H1 (cell line): ENCODE data around the gene ITGB4. TPM values are rescaled to one million over a fixed set of nuclear protein-coding genes. Genes with fewer than 3 reads are reported as not detected.
A peak's percentile ranks its signal among the peaks of the same experiment; 100 is the strongest.

Experiments used
- CTCF ChIA-PET: fragments of 300-600 bp; sonication (Branson Sonifier 250); formaldehyde crosslinking; loops from one replicate; lab custom pipeline; 2021; ENCODE audit not compliant: partially characterized antibody; lab: Charles Lee
- POLR2A ChIA-PET: fragments of 300-600 bp; sonication (Branson Sonifier 250); formaldehyde crosslinking; loops from one replicate; lab custom pipeline; 2021; ENCODE audit warnings: inconsistent platforms; ENCODE audit not compliant: partially characterized antibody; lab: Charles Lee
- DNase-seq, 2 experiments: peaks; one replicate each; pipeline versions ENCODE4 v3.0.0 to v3.0.0-alpha.2; 2010 to 2022; ENCODE audit warnings: low spot score in 2 of 2, low read depth in 1 of 2, mixed read lengths in 1 of 2
- FAIRE-seq: peaks from 2 replicates; lab custom pipeline; 2011; peaks lifted over from hg19 to GRCh38; lab: Jason Lieb, UNC
- H2AFZ ChIP-seq: 2 replicates; pipeline ENCODE4 v1.8.1; 2012; ENCODE audit warnings: low read length, inconsistent platforms
- H2AK5ac ChIP-seq: 2 replicates; pipeline ENCODE4 v1.6.1; 2013; ENCODE audit warnings: low read depth, low read length
- H2BK120ac ChIP-seq: replicated peaks from 2 replicates; pipeline ENCODE3; 2013; ENCODE audit warnings: low read depth, low read length, inconsistent platforms
- H2BK12ac ChIP-seq: 2 replicates; pipeline ENCODE4 v1.6.1; 2013; ENCODE audit warnings: low read depth, low read length
- H2BK15ac ChIP-seq: 2 replicates; pipeline ENCODE4 v1.6.1; 2013; ENCODE audit warnings: low read length
- H2BK20ac ChIP-seq: 2 replicates; pipeline ENCODE4 v1.6.1; 2013; ENCODE audit warnings: low read length
- H2BK5ac ChIP-seq: 2 replicates; pipeline ENCODE4 v1.6.1; 2013; ENCODE audit warnings: low read depth, low read length
- H3K14ac ChIP-seq: 2 replicates; pipeline ENCODE4 v1.6.1; 2013; ENCODE audit warnings: inconsistent platforms; ENCODE audit not compliant: insufficient read length
- H3K18ac ChIP-seq: 2 replicates; pipeline ENCODE4 v1.6.1; 2013; ENCODE audit warnings: low read length; ENCODE audit errors: extremely low read depth
- H3K23ac ChIP-seq: 2 replicates; pipeline ENCODE4 v1.6.1; 2013; ENCODE audit warnings: inconsistent platforms; ENCODE audit not compliant: insufficient read length
- H3K23me2 ChIP-seq: 2 replicates; pipeline ENCODE4 v1.6.1; 2013; ENCODE audit warnings: low read depth, low read length
- H3K27ac ChIP-seq: 2 replicates; pipeline ENCODE4 v1.6.1; 2011; ENCODE audit warnings: low read depth, low read length, inconsistent platforms
- H3K27me3 ChIP-seq, 4 experiments: replicated peaks in 1 of 4; 1 replicate in 1 of 4; 2 replicates in 3 of 4; pipeline versions ENCODE4 v1.6.1 to v1.8.1; 2011 to 2013; ENCODE audit warnings: low read length in 3 of 4, mild to moderate bottlenecking in 3 of 4, inconsistent platforms in 2 of 4, mixed read lengths in 2 of 4, moderate library complexity in 1 of 4; ENCODE audit not compliant: control insufficient read depth in 3 of 4, insufficient read depth in 3 of 4; ENCODE audit errors: extremely low read depth in 1 of 4
- H3K36me3 ChIP-seq, 4 experiments: 2 replicates each; pipeline versions ENCODE4 v1.6.1 to v1.8.1; 2011 to 2013; ENCODE audit warnings: mild to moderate bottlenecking in 4 of 4, low read length in 3 of 4, moderate library complexity in 2 of 4, control low read depth in 1 of 4, inconsistent platforms in 1 of 4; ENCODE audit not compliant: insufficient read depth in 4 of 4, control insufficient read depth in 2 of 4
- H3K4ac ChIP-seq: replicated peaks from 2 replicates; pipeline ENCODE3; 2013; ENCODE audit warnings: low read length, low read depth, mixed read lengths, inconsistent platforms; ENCODE audit not compliant: insufficient read length
- H3K4me1 ChIP-seq, 4 experiments: replicated peaks in 1 of 4; 1 replicate in 1 of 4; 2 replicates in 3 of 4; pipeline versions ENCODE4 v1.6.1 to v1.8.1; 2011 to 2013; ENCODE audit warnings: low read length in 3 of 4, inconsistent platforms in 2 of 4, mixed read lengths in 1 of 4; ENCODE audit not compliant: insufficient read depth in 4 of 4, control insufficient read depth in 3 of 4
- H3K4me2 ChIP-seq, 2 experiments: 2 replicates each; pipeline versions ENCODE4 v1.6.1 to v1.8.1; 2011 to 2013; ENCODE audit warnings: low read depth in 2 of 2, low read length in 2 of 2, control low read depth in 1 of 2, inconsistent platforms in 1 of 2, mild to moderate bottlenecking in 1 of 2; ENCODE audit not compliant: insufficient read depth in 1 of 2
- H3K4me3 ChIP-seq, 4 experiments: fragments of 200-600, 300-600 bp in 1 of 4; sonication (generic), shearing (Covaris generic), sonication (Bioruptor Twin) in 1 of 4; 2 replicates each; pipeline versions ENCODE4 v1.5.1 to v1.8.1; 2011 to 2016; ENCODE audit warnings: low read length in 4 of 4, low read depth in 3 of 4, control low read depth in 2 of 4, inconsistent platforms in 2 of 4, mild to moderate bottlenecking in 2 of 4, mixed read lengths in 1 of 4, moderate library complexity in 1 of 4; ENCODE audit not compliant: insufficient read depth in 2 of 4; ENCODE audit errors: extremely low read depth in 1 of 4
- H3K56ac ChIP-seq: replicated peaks from 2 replicates; pipeline ENCODE3; 2013; ENCODE audit warnings: low read depth, mild to moderate bottlenecking, mixed read lengths, low read length, inconsistent platforms; ENCODE audit not compliant: insufficient read length
- H3K79me1 ChIP-seq: 2 replicates; pipeline ENCODE4 v1.6.1; 2013; ENCODE audit warnings: low read depth, low read length, control low read depth
- H3K79me2 ChIP-seq, 2 experiments: 2 replicates each; pipeline versions ENCODE4 v1.6.1 to v1.8.1; 2012 to 2013; ENCODE audit warnings: low read length in 2 of 2, mild to moderate bottlenecking in 2 of 2, inconsistent platforms in 1 of 2; ENCODE audit not compliant: insufficient read depth in 2 of 2, control insufficient read depth in 1 of 2
- H3K9ac ChIP-seq, 4 experiments: replicated peaks in 1 of 4; 1 replicate in 1 of 4; 2 replicates in 3 of 4; pipeline versions ENCODE4 v1.6.1 to v1.8.1; 2011 to 2013; ENCODE audit warnings: low read depth in 3 of 4, low read length in 3 of 4, control low read depth in 2 of 4, mild to moderate bottlenecking in 2 of 4, moderate library complexity in 2 of 4, inconsistent platforms in 1 of 4; ENCODE audit errors: extremely low read depth in 1 of 4
- H3K9me3 ChIP-seq, 2 experiments: 2 replicates each; pipeline versions ENCODE4 v1.6.1 to v1.8.1; 2012 to 2013; ENCODE audit warnings: mild to moderate bottlenecking in 2 of 2, moderate library complexity in 2 of 2, control low read depth in 1 of 2, inconsistent platforms in 1 of 2, low read depth in 1 of 2, low read length in 1 of 2, mixed read lengths in 1 of 2; ENCODE audit not compliant: insufficient read depth in 2 of 2
- H4K20me1 ChIP-seq, 2 experiments: replicated peaks in 1 of 2; 2 replicates each; pipeline versions ENCODE3 to v1.8.1; 2011 to 2013; ENCODE audit warnings: inconsistent platforms in 2 of 2, low read length in 2 of 2, mild to moderate bottlenecking in 1 of 2; ENCODE audit not compliant: insufficient read depth in 2 of 2, control insufficient read depth in 1 of 2
- H4K5ac ChIP-seq: 2 replicates; pipeline ENCODE4 v1.6.1; 2013; ENCODE audit warnings: low read length, low read depth, mixed read lengths, inconsistent platforms; ENCODE audit not compliant: insufficient read length
- H4K8ac ChIP-seq: 2 replicates; pipeline ENCODE4 v1.8.0; 2013; ENCODE audit warnings: mild to moderate bottlenecking, moderate library complexity, low read length, inconsistent platforms; ENCODE audit not compliant: insufficient read depth; ENCODE audit errors: extremely low read depth
- H4K91ac ChIP-seq: replicated peaks from 2 replicates; pipeline ENCODE3; 2013; ENCODE audit warnings: low read length, mixed read lengths, inconsistent platforms; ENCODE audit not compliant: insufficient read length
- CTBP2 ChIP-seq: IDR thresholded peaks from 2 replicates; pipeline ENCODE4 v1.7.0; 2011; ENCODE audit warnings: borderline replicate concordance, mild to moderate bottlenecking, moderate library complexity, mixed read lengths, low read length; ENCODE audit not compliant: insufficient read depth, insufficient read length
- SIN3A ChIP-seq, 2 experiments: IDR thresholded peaks in 1 of 2; conservative IDR thresholded peaks in 1 of 2; 2 replicates each; pipeline ENCODE4 v1.6.1; 2011 to 2012; ENCODE audit warnings: low read length in 2 of 2, improper control_type of control experiment in 1 of 2, low read depth in 1 of 2, mild to moderate bottlenecking in 1 of 2
- SIRT6 ChIP-seq: IDR thresholded peaks from one replicate; pipeline ENCODE4 v1.7.1; 2012; ENCODE audit warnings: low read length, inconsistent platforms
- WGBS, 2 experiments: shearing (Covaris generic) in 1 of 2; methylation state at CpG; one replicate each; pipeline versions ENCODE4 v1.1.6 to v1.1.7; 2013 to 2015; ENCODE audit warnings: low lambda C conversion rate in 2 of 2, mixed read lengths in 2 of 2, inconsistent platforms in 1 of 2, low coverage in 1 of 2, missing lambda C conversion rate in 1 of 2; ENCODE audit not compliant: insufficient replicate concordance in 2 of 2, insufficient coverage in 1 of 2, insufficient read length in 1 of 2; ENCODE audit errors: extremely low coverage in 1 of 2, missing lambda C conversion rate in 1 of 2; 5-methylcytosine and 5-hydroxymethylcytosine counted together
- polyA plus RNA-seq, 7 experiments: library from polyadenylated mRNA; depleted of rRNA in 3 of 7; stranded (reverse) in 5 of 7; unstranded in 2 of 7; fragments of >200 nt in 5 of 7; fragments of 200-250 nt in 2 of 7; gene quantifications; 1 replicate in 5 of 7; 2 replicates in 1 of 7; 4 replicates in 1 of 7; pipeline versions ENCODE4 v1.2.1 to v1.2.3, GENCODE V29; 2011 to 2013; ENCODE audit warnings: missing spikeins in 2 of 7, mixed read lengths in 2 of 7
- total RNA-seq: library from RNA; stranded (reverse); fragmentation: NEBNext Ultra II Directional; extraction: Animal tissue kit (Norgen Biotek cat#: 25700); gene quantifications from 2 replicates; pipeline ENCODE4 v1.2.1, GENCODE V29; 2021

The ITGB4 gene
- total and polyA plus RNA-seq, 2 of the 8 experiments (the other 6 are each of a cell fraction or from before 2014, with no cell fraction given) = 5.2 to 5.6 TPM

GRCh38 chr17:75692976-75693375 lies 28.3 kb upstream of the ITGB4 start:
- peak overlapping the region in 1 of 4 experiments; percentile 19; a peak in 1 of 8 replicates for H3K4me3 ChIP-seq
- no peak overlapping the region for H3K14ac ChIP-seq
- no peak overlapping the region for H3K9ac ChIP-seq
- no peak overlapping the region for H3K4ac ChIP-seq
- ChIA-PET CTCF (interaction anchor here (0.5 to 6.8 kb wide), 17 partner anchors 10 to 92 kb away, joined by 3 to 48 read pairs (median 6); partner anchors contain the start of gene SMIM5), POLR2A (interaction anchor here (1.0 to 1.7 kb wide), 8 partner anchors 9 to 87 kb away, joined by 3 to 6 read pairs (median 4); a partner anchor contains a TSS)
- H2BK15ac ChIP-seq = no peak overlapping the region
- DNase-seq = no peak
- H3K9me3 ChIP-seq = no peaks in the 10 kb centered on the region
- no peak overlapping the region for H2BK120ac ChIP-seq
- no peak overlapping the region for H3K23ac ChIP-seq
- H3K27me3 ChIP-seq = no peaks in the 10 kb centered on the region
- no peak overlapping the region for H2BK5ac ChIP-seq
- H2BK20ac ChIP-seq = no peak overlapping the region
- H4K5ac ChIP-seq = no peak overlapping the region
- H2BK12ac ChIP-seq = no peak overlapping the region
- H2AK5ac ChIP-seq = no peak overlapping the region
- no peaks in the 10 kb centered on the region for H3K23me2 ChIP-seq
- H4K8ac ChIP-seq = no peak overlapping the region
- peaks cover 13% of the 10 kb centered on the region for H3K79me1 ChIP-seq
- no peak for FAIRE-seq
- 81% methylated on average over 13 of the region's 13 CpGs; no CpG with 5 or more reads in 1 of the 2 experiments for WGBS, 2 experiments
- no peak overlapping the region for H2AFZ ChIP-seq
- peaks cover 0 to 44% of the 10 kb centered on the region in 2 experiments; a peak in 2 of 4 replicates for H3K79me2 ChIP-seq
- peaks cover 2 to 9% (median 5%) of the 10 kb centered on the region in 4 experiments; a peak in 4 of 8 replicates for H3K36me3 ChIP-seq
- H3K4me1 ChIP-seq = peaks cover 3 to 21% (median 7%) of the 10 kb centered on the region in 4 experiments
- no peak overlapping the region for H3K56ac ChIP-seq
- H4K91ac ChIP-seq = no peak overlapping the region
- no peak overlapping the region for H3K27ac ChIP-seq
- peak overlapping the region in 1 of 2 experiments; percentile 44; a peak in 1 of 4 replicates for H3K4me2 ChIP-seq
- H4K20me1 ChIP-seq = peaks cover 10 to 17% of the 10 kb centered on the region in 2 experiments
- no peak overlapping the region; the same call in 1 of the 2 replicates for H3K18ac ChIP-seq
- no peak for TF ChIP-seq SIRT6
- TF ChIP-seq CTBP2 = no peak
- no peak for TF ChIP-seq SIN3A (conservative IDR thresholded peaks at IDR 0.05 in 1 of 2, IDR thresholded peaks at IDR 0.05 in 1 of 2; ENCODE audit: low read depth in 1 of 2, low read length in 2 of 2)
